ENCODE measurements around the gene RUFY1. TPM values are rescaled to one million over a fixed set of nuclear protein-coding genes. Genes with fewer than 3 reads are reported as not detected.

Gene RUFY1
- total RNA-seq, 1 donor from 2014 or later: 30.6 TPM

Other genes with a start within 250 kb of the RUFY1 start
- gene ADAMTS2, start 205.1 kb upstream of the RUFY1 start, total RNA-seq: 3.5 TPM
- gene HNRNPH1, start 73.1 kb downstream of the RUFY1 start, total RNA-seq: 268 TPM
- gene CBY3, start 130.5 kb downstream of the RUFY1 start, total RNA-seq: not detected
- 375 TPM for gene CANX, start 148.4 kb downstream of the RUFY1 start, total RNA-seq
- 15.4 TPM for gene MAML1, start 182.3 kb downstream of the RUFY1 start, total RNA-seq
- gene LTC4S, start 243.4 kb downstream of the RUFY1 start, total RNA-seq: 5.1 TPM